Endothelial cell of hepatic sinusoid (primary cell): ENCODE results near the gene RGS11.

Source experiments
- in situ Hi-C: cut with HindIII; loops from 2 replicates; pipeline ENCODE4 v1.10.0; 2017; ENCODE audit warnings: low sequenced_read_pairs

RGS11 gene

DNA sequence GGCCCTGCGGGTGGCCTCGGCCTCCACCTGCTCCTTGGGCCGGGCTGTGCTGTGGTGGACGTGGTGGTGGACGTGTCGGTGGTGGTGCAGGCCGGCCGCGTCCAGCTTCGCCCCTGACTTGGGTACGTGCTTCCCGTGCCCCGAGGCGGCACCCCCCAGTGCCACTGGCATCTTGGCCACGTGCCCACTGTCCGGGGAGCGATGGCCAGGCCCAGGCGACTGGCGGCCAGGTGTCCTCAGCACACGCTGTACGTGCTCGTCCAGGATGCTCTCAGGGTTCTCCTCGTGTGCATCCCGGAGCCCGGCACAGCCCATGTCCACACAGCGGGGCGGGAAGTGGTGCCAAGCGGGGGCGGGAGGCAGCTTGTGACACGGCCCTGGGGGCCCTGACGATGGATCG is 22.1 kb upstream of the RGS11 start:
- in situ Hi-C loops, result loop anchor here (5.0 kb wide), 1 partner anchor 51 kb away; no protein-coding TSS in a partner anchor

DNA sequence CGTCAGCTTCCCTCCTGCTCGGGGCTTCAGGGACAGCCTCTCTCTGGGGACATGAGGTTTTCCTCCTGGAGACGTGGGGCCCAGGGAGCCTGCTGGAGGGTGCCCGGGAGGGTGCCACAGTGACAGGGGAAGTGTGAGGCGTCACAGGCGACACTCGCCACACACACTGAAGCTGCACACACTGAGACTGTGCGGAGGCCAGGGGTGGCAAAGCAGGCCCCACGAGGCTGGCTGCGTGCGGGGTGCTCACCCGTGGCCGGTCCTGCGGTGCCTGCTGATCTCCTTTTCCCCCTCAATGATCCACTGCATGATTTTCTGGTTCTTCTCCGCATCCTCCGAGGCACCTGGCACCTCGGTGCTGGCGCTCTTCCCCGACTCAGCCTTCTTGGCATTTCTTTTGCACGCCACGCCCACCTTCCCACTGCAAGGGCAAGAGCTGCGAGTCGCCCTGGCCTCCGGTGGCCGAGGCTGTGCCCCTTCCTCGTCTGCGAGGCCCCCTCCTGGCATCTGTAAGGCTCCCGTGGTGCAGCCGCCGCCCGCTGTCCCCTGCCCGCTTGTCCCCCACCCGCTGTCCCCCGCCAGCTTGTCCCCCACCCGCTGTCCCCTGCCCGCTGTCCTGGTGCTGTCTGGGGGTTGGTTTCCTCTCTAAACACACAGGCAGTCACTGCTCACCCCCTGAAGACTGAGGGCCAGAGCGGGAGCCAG is 21.2 kb upstream of the RGS11 start:
- in situ Hi-C loops, result loop anchor here (5.0 kb wide), 1 partner anchor 50 kb away; no protein-coding TSS in a partner anchor

DNA sequence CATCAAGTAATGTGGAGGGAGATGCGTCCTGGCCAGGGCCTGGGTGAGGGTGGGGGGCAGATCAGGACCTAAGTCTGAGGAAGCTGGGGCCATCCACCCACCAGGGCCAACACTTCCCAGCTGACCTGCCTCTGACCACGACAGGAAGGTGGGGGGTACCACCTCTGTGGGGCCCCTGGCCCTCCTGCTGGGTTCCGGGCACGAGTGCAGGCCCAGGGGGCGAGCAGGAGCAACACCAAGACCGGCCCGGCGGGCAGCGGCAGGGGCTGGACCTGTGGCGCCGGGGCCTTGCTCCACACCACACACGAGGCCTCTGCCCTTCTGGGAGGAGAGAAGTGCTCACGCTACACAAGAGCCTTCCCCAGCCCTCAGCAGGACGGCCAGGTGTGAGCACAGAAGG is 20.5 kb upstream of the RGS11 start:
- in situ Hi-C loops, result loop anchor here (5.0 kb wide), 1 partner anchor 49 kb away; no protein-coding TSS in a partner anchor

DNA sequence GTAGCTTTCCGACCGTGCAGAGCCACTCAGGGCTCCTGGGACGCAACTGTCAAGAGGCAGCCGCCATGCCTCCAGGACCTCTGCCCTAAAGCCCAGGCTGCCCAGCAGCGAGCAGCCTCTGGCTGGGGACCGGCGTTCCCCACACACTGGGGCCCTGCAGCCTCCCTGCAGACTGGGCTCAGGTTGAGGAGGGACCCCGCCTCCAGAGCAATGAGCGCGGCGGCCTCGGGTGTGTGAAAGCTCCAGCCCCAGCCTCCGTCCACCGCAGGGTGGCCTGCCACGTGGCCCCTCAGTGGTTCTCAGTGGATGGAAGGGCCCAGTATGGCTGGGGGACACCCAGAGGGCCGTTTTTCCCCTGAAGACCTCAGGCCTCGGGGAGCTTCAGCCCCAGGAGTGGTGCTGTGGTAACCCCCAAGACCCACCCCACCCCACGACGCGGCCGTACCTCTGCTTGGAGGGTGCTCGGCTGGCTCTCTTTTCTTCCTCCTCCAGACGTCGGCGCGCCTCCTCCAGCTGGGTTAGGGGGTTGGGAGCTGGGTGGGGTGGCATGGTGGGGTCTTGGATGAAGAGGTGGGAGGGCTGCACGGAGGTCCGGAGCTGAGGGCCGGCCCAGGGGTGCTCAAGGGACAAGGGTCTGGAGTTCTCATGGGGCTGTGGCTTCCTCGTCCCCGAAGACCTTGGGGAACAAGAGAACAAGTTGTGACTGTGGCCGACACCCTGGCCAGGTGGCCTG is 17.5 kb upstream of the RGS11 start:
- in situ Hi-C loops, result no loop called here

DNA sequence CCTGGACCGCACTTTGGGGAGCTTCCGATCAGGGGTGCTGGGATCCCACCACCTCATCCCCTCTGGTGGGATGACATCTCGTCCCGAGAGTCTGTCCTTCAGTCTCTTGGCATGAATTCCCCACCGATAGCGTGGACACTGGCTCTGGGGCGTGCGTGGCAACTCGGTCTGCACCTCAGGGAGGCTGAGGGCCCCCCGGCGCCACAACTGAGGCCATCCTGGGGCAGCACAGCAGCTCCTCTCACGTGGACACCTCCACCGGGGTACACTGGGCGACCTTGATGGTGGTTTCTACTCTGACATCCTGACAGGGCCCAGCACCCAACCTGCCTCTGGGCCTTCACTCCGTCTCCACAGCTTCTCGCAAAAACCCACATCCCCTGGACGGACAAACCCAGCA is 15.8 kb upstream of the RGS11 start:
- in situ Hi-C loops, result no loop called here

DNA sequence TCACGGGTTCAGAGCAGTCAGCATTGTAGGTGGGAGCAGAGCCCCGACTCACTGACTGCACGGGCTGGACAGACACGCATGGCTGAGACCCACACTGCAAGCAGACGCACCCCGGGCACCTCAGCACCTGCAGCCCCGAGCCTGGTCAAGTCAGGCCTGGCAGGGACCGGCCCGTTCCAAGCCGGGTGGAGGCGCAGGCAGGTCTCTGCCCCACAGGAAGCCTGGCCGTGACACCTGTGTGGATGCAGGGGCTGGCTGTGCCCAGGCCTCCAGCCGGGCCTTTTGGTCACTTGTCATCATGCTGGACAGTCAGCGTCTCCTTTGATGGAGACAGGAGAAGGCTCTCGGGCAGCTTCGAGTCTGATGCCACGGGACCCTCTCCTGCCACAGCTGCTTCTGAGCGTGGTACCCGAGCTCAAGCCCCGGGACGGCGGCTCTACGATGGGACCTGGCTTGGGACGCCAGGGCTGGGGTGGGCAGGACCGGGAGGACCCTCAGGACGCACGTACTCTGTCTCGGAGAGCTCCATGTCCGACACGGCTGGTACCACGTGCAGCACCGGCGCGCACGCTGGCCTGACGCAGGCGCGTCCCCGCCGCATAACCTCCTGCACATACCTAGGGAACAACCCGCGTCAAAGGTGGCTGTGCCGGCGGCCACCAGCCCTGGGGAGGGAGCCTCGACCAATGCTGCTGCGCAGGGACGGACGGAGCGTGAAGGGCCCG is 15.1 kb upstream of the RGS11 start:
- in situ Hi-C loops, result no loop called here

DNA sequence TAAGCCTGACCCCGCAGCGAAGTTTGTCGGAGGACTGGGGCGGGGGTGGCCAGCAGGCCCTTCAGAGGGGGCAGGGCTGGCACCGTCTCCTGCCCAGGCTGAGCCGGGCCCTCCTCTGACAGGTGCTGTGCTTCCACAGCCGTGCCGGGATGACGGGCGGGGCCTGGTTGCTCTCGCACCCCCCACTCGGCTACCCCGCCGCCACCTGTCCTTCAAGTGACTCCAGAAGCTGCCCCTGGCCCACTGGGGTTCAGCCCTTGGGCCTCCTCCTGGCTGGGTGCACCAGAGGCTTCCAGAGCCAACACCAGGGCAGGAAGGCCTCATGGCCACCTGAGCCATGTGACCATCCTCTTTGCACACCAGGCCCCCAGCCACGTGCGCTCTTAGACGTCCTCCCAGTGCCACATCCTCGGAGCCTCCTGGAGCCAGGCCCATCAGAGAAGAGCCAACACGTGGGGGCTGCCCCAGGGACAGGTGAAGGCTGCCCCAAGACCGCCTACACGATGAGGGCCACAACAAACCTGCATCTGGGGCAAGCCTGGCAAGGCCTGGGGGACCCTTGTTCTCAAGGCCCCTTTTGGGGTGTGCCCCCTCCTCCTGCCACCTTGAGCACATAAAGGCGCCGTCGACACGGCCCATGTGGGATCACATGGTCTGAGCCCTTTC is 14.4 kb upstream of the RGS11 start:
- in situ Hi-C loops, result no loop called here

DNA sequence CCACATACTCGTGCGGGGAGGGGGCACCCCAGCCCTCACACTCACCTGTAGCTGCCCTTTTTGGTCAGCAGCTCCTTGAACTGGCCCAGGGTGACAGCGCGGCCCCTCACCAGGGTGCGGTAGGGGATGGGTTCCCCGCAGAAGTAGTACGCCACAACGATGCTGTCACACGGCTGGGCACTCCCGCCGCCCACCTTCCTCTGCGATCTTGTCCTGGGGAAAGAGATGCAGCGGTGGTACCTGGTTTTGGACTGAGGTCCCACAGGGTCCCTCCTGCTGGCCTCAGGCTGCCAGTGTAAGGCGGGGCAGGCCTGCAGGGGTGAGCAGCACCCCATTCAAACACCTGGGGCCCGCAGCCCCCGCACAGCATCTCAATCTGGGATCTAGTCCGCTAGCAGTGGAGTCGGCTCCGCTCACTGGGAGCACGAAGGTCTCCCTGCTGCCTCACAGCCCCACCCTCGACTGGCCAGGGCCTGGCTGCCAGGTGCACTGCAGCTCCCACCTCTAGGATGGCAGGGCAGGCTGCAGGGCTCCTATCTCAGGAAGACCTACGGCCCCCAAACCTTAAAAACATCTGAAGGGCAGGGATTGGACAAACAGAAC is 13.8 kb upstream of the RGS11 start:
- in situ Hi-C loops, result no loop called here

DNA sequence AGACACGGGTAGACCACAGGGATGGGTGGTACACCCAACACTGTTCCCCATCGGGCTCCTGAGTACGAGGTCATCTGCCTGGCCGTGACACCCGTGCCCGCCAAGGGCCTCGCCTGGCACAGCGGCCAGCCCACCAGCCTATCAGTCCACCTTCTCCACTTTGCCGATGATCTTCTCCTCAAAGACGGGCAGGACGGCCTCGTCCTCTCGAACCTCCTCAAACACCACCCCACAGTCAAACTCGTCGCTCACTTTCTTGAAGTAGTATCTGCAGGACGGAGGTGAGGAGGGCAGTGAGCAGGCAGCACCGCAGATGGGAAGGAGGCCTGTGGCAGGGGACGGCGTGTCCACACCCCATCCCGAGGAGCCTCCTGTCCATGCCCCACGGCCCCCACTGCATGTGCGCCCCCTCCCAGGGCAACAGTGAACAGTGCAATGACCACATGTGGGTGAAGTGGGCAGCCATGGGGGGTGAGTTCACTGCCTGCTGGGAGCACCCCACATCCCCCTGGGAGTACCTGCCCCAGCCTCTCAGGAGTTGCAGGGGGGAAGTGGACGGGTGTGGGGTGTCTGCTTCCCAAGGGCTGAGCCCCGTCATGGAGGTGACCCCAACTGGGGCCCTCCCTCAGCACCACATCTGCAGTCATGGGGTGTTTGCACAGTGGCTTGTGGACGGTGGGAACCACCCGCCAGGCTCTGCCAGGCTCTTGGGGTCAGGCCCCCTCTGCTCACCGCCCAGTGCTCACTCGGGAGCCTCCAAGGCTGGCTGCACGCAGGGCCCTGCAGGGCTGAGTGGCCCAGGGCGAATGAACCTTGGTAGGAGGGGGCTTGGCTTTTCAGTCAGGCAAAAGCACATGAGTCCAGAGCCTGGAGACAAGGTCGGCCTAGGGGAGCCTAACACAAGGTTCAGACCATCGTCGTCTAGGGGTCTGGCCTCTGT is 12.5 kb upstream of the RGS11 start:
- in situ Hi-C loops, result no loop called here

DNA sequence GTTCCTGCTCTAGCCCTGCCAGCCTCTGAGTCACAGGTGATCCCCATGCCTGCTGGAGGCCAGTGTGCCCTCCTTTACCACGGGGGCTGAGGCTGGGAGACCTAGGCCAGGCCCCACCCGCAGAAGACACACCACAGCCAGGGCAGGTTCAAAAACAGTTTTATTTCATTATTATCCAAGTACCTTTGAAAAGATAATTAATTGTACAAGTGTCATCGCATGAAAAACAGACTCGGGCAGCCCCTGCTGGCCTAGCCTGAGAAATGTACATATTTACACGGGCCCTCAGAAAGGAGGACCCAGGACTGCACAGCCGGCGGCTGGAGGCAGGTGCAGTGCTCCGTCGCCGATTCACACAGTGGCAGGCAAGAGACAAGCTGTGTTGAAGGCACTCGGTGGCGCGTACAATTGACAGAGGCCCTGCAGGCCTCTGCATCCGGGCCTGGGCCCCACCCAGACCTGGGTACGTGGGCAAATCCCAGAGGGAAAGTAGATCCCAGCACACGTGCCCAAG is 11.6 kb upstream of the RGS11 start:
- in situ Hi-C loops, result no loop called here

DNA sequence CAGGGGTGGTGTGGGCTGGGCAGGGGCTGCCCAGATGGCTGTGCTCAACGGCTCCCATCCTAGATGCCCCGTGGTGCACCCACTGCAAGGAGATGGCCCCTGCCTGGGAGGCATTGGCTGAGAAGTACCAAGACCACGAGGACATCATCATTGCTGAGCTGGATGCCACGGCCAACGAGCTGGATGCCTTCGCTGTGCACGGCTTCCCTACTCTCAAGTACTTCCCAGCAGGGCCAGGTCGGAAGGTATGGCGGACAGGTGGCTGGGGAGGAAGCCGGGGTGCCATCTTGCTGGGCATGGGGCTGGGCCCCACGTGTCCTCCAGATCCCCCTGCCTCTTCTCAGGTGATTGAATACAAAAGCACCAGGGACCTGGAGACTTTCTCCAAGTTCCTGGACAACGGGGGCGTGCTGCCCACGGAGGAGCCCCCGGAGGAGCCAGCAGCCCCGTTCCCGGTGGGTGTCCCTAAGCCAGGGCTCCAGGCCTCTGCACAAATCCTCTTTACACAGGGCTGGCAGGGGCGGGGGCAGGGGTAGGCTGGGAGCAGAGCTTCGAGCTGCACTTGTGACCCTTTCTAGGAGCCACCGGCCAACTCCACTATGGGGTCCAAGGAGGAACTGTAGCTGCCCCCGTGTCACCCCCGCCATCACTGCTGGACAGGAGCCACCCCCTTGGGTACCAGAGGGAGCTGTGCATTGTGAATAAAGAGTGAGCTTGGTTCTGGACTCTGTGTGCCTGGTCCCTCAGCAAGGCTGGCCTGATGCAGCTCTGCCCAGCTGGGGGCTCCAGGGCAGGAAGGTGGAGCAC is 10.9 kb upstream of the RGS11 start:
- in situ Hi-C loops, result no loop called here

DNA sequence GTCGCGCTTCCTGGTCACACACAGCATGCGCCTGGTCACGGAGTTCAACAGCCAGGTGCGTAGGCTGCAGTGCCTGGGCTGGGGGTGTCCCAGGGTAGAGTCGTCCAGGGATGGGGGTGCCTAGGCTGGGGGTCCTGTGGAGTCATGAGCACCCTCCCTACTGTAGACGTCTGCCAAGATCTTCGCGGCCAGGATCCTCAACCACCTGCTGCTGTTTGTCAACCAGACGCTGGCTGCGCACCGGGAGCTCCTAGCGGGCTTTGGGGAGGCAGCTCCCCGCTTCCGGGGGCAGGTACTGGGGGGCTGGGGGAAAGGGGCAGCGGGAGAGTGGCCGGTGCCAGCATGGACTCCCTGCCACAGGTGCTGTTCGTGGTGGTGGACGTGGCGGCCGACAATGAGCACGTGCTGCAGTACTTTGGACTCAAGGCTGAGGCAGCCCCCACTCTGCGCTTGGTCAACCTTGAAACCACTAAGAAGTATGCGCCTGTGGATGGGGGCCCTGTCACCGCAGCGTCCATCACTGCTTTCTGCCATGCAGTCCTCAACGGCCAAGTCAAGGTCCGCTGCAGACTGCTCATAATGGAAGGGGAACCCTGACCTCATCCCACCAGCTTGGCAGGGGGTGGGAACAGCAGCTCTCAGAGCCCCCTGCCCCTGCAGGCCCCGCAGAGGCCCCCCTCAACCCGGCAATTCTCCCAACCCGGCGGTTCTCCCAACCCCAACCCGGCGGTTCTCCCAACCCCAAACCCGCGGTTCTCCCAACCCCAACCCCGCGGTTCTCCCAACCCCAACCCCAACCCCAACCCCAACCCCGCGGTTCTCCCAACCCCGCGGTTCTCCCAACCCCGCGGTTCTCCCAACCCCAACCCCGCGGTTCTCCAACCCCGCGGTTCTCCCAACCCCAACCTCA is 9.7 kb upstream of the RGS11 start:
- in situ Hi-C loops, result no loop called here

DNA sequence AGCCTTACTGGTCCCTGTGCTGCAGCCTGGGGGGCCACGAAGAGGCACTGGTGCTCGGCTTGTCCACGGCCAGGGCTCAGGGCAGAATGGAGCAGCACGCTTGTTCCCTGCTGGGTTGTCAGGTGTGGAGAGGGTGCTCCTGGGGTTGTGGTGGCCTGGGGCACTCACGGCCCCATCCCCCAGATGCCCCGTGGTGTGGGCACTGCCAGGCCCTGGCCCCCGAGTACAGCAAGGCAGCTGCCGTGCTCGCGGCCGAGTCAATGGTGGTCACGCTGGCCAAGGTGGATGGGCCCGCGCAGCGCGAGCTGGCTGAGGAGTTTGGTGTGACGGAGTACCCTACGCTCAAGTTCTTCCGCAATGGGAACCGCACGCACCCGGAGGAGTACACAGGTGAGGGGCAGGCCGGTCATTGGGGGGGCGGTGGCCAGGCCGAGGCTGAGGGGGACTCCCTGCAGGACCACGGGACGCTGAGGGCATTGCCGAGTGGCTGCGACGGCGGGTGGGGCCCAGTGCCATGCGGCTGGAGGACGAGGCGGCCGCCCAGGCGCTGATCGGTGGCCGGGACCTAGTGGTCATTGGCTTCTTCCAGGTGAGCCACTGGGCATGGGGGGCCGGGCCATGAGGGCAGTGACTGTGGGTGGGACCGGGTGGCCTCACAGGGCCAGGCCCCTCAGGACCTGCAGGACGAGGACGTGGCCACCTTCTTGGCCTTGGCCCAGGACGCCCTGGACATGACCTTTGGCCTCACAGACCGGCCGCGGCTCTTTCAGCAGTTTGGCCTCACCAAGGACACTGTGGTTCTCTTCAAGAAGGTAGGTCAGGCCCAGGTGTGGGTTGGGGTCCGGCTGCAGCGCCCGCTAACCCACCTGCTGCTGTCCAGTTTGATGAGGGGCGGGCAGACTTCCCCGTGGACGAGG is 8.7 kb upstream of the RGS11 start:
- in situ Hi-C loops, result no loop called here

DNA sequence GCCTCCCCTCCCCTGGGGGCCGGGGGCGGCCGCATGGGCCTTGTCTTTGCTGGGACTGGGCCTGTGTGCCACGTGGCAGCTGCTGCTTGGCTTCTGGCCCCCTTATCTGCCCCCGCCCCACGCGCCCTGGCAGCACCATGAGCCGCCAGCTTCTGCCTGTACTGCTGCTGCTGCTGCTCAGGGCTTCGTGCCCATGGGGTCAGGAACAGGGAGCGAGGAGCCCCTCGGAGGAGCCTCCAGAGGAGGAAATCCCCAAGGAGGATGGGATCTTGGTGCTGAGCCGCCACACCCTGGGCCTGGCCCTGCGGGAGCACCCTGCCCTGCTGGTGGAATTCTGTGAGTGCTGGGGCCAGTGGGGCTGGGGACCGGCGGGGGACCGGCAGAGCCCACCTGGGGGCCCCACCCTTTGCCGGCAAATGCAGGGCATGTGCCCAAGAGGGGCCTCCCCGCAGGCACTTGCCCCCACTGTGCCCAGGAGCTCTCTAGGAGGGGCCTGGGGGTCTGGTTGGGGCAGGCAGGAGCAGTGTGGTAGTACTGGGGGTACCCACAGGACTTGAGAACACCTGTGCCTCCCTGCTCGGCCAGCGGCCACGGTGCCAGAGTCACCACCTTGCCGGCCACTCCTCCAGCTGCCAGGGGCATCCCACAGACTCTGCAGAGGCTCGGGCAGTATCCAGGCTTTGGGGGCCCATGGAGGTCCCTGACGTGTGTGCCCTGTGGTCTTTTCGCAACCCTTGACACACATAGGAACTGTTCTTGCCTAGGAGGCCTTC is 7.5 kb upstream of the RGS11 start, which contains the start of gene PDIA2:
PDIA2 (plus strand) TSS at position 132 of the 773 bp plus-strand sequence; CDS start at position 138, 6 bp downstream.
- in situ Hi-C loops, result no loop called here

DNA sequence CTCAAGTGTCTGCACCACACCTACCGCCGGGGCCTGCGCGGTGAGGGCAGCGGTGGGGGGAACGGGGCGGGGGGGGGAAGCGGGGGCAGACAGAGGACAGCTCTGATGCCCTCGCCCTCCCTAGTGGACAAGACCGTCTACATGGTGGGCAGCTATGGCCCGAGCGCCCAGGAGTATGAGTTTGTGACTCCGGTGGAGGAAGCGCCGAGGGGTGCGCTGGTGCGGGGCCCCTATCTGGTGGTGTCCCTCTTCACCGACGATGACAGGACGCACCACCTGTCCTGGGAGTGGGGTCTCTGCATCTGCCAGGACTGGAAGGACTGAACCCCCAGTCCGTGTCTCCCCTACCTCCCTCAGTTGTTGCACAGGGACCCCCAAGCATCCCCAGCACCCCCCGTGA is 6.7 kb upstream of the RGS11 start:
- in situ Hi-C loops, result no loop called here
